ENCODE results near the gene TUBGCP2.
"Not testable (repeated sequence)": the region's sequence is repeated elsewhere in the genome, so short reads cannot be mapped to it uniquely, and the experiment has no call there.

TUBGCP2 gene

DNA sequence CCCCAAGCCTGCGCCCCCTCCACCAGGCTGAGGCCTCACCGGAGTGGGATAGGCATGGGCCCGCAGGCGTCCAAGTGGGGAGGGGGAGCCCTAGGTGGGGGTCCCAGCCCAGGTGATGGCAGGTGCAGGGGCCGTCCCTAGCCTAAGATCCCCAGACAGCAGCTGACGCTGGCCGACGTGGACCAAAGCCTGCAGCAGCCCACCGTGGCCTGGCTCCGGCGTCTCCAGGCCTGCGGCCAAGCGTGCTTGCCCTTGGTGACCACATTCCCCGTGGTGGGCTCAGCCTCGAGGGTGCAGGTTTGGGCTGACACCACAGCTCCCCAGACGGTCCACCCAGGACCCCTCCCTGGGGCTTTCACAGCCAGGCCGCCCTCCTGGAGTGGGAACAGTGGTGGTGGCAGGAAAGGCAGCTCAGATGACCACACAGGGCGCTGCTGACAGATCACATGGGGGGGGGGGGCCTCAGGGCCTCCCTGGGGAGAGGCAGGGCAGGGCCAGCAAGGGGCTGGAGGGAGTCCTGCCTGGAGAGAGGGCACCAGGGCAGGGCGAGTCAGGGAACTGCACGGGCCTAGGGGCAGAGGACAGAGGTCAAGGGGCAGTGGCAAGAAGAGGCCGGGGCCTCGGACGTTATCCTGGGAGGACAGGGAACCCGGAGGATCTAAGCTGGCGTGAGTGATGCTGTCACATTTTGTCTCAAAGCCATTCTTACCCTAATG lies 31.2 kb downstream of the TUBGCP2 start:
- no peak for DNase-seq

DNA sequence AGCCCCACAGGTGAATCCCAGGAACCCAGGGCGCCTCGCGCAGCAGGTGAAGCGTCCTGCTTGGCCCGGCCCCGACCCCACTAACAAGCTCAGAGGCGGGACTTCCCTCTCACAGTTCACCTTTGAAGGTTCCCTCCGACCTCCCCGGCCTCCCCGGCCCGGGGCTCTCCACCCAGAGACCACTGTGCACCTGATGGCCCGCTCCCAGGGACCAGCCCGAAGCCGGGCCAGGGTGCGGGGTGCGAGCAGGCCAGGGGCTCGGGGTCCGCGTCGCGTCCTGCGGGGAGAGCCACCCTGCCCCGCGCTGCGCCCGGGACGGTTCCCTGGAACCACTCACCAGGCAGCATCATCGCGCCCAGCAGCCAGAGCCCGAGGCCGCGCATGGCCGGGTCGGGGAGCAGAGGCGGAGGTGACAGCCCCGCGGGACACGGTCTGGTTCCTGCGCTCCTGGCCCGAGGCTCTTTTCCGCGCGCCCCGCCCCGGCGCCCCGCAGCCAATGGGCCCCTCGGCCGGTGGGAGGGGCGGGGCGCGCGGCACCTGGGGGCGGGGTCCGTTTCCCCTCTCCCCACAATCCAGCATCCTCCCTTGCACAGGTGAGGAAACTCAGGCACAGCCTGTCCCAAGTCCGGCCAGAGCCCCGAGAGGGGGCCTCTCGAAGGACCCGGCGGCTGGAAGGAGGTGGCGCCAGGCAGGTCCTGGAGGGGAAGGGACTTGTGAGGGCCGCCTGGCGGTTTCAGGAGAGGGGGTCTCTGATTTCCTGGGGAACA lies 32.1 kb downstream of the TUBGCP2 start, which contains the start of gene ADAM8:
Gene ADAM8, minus strand, starts transcription at position 434 of the 767 bp plus-strand sequence. Its CDS starts 51 bp downstream, at position 383.
- DNase-seq = no peak

DNA sequence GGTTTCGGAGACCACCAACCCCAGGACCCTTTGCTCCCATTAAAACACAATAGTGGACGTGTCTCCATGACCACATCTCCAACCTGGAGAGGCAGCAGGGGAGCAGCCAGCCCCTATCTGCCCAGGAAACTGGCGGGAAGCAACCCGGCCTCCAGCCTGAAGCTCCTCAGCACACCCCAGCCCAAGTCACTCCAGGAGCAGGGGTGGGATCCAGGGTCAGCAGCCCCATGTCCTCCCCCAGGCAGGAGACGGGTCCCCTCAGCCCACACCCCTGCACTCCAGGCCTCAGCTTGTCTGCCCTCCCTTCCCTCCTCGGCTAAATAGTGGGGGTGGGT lies 32.6 kb downstream of the TUBGCP2 start:
- DNase-seq = no peak

DNA sequence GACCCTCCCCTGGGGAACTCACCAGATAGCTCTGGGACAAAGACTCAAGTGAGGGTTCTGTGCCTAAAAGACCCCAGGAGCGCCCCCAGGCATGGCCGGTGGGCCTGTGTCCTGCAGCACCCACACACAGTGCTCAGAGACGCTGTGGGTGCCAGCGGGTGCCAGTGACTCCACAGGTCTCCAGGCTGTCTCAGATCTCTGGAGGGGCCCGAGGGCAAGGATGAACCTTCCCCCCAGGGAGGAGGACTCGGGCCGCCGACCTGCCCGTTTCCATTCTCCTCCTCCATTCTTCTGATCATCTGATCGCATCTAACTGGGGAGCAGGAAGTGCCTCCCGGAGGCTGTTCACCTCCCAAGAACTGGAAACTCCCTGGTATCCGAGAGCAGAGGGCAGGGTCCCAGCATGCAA lies 33.0 kb downstream of the TUBGCP2 start:
- no peak for DNase-seq

DNA sequence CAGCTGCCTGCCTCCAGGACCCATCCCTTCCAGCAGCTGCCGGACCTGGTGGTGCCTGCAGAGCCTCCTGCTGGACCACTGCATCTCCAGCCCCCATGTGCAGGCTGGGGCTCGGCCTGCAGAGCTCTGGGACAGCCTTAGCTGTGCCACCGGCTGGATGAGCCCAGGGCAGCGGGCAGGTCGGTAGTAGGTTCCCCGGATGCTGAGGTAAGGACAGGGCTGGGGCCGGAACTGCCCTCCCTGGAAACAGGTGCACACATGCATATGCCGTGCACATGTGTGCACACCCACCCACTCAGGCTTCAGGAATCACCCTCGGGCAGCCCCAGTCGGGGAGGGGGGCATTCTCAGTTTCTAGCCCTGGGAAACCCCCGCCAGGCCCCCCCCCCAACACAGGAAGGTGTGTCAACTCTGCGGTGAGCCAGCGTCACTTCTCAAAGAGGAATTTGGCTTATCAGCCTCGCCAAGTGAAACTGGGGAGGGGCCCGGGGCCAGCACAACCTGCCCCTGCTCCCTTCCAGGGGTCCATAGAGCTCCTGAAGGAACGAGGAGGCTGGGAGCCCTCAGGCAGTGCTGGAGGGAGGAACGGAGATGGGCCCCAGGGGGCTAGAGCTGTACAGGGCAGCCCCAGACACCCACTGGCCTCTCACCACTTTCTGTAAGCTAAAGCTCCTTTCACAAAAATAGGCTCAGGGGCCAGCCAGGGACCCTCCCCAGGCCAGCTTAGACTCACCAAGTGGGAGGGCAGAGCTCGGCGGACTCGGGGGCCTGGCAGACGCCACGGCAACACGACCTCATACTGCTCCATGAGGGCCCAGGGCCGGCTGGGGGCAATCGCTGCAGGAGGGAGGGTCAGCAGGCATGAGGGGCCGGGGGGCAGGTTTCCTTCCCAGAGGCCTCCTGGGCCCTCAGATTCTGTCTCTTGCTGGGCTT lies 33.7 kb downstream of the TUBGCP2 start:
- DNase-seq = no peak

DNA sequence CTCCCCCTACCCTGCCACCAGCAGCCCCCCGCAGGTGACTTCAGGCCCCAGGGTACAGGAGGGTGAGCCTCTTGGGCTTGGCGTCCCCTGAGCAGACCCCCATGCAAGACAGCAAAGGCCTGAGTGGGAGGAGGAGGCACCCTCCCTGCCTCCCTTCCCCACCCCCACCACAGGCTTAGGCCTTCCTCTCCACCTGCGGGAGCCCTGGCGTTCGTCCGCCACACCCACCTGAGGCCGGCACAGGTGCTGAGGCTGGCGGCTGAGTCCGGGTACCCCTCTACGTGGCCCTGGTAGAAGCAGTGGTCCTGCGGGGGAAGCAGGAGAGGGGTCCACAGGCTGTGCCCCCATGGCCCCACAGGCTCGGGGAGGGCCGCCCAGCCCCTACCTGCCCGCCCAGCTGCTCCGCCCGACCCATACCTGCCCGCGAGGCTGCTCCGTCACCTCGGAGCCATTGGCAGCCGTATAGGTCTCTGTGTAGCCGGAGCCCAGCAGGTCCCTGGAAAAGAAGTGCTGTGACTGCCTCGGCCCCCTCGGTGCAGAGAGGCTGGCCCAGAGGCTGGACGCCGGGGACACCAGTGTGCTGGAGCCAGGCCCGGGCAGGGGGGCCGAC lies 35.0 kb downstream of the TUBGCP2 start:
- no peak for DNase-seq

DNA sequence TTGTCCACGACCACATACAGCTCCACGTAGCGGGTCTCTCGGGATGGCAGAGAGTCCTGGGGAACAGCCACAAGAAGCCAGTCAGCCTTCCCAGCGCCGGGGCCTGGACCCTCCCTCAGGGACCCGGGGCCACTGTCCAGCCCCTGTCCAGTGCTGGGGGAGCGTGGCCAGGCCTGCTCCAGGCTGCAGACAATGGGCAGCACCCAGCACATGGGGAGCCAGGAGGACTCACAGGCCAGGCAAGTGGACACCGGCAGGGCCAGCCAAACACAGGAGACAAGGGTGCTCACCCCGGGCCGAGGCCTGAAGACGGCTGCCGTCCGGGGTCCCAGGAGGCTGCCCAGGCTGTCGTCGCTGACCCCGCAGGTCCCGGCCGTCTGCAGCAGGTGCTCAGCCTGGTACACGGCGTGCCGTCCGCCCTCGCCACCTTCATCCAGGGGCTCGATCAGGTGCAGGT lies 35.7 kb downstream of the TUBGCP2 start:
- no peak for DNase-seq

DNA sequence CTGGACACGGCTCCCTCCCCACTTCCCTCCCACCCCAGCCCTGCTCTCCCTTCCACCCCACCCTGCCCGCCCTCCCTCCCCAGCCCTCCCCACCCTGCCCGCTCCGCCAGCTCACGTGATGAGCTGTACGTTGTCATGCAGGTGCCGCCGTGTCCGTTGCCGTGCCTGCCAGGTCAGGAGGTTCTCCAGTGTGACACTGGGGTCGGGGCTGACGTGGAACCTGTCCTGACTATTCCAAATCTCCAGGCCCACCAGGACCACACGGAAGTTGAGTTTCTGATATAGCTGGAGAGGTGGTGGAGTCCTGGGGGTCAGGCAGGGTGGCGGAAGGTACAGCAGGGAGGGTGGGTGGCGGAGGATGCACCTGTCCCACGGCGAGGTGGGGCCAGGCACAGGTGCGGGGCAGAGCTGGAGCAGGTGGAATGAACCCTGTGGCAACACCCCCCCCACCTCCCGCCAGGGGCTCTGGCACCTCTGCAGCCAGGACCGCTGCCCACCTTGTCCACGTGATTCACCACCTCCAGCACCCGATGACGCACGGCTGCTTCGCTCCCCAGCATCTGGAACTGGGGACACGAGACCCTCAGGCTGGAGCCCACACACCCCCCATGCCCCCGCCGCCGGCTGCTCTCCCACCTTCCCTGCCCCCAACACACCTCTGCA lies 36.2 kb downstream of the TUBGCP2 start:
- DNase-seq = no peak

DNA sequence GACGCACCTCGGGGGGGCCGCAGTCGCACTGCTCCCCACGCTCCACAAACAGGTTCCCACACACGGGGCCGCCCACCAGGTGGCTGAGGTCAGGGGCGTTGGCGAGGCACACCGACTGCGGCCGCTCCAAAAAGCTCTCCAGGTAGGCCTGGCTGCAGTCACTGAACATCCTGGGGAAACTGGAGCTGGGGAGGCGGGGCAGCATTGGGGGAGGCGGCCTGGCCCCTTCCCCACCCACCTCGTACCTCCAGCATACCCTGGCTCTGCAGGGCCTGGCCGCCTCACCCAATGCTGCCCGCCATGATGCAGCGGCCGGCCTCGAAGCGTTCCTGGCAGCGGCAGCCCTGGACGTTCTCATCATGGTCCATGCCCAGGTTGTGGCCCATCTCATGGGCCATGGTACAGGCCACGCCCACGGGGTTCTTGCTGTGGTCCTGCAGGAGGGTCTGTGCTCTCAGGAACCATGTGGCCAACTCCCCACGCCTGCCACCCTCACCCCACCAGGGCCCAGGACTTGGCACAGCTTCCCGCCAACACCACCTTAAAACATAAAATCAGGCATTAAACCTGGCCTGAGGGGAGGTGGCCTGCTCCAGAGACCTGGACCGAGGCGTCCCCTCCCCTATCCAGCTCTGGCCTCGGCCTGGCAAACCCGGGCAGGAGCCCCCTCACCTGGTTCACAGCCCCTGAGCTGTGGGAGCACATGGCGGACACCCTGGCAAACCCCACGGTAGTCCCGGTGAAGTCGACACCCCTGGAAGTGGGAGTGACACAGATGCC lies 37.0 kb downstream of the TUBGCP2 start:
- DNase-seq = no peak

DNA sequence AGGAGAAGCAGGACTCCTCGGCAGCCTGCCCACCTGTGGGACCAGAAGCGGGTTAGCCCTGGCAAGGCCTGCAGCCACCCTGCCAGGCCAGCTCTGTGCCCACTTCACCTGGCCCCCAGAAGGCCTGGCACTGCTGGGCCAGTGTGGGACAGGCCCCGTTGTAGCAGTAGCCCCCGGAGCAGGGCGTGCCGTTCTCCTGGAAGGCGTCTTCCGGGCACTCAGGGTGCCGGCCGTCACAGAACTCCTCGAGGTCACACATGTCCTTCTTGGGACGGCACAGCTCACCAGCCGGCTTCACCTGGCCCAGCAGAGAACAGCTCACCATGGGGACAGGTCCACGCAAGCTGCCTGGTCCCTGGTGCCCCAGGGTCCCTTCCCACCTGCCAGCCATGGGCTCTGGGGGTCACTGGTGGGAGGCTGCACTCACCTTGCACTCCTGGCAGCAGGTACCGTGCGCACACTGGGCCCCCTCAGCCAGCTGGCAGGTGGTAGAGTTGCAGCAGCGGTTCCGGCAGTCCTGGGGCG lies 37.8 kb downstream of the TUBGCP2 start:
- no peak for DNase-seq

DNA sequence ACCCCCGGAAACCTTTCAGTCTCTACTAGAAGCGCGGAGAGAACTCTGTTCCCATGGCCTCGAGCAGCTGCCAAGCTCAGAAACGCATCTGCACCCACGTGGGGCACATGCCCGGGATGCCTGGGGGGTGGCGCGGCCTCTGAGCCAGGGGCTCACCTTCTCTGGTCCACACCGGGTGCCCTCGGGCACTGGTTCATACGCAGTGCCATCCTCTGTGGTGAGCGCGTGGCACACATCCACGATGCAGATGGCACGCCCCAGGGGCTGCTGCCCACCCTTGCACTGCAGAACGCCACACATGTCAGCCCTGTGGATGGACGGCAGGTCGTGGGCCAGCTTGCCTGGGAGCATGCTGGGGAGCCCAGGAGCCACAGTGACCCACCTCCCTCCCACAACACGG lies 38.5 kb downstream of the TUBGCP2 start:
- no peak for DNase-seq

DNA sequence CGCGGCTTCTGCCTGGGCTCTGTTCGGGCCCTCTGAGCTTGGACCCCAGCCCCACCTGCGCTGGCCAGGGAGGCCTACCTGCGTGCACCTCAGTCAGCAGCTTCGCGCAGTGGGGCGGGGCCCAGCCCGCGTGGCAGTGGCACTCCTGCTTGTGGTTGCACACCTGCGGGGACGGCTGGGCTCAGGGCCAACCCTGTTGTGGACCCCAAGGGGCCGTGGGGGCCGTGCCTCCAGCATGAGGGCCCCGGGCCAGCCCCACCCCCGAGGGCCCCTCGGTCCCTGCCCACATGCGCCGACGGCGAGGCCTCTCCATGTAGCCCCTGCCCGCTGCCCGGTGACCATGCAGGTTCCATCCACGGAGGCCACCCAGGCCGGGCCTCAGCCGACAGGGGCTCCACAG lies 39.3 kb downstream of the TUBGCP2 start:
- DNase-seq = no peak

DNA sequence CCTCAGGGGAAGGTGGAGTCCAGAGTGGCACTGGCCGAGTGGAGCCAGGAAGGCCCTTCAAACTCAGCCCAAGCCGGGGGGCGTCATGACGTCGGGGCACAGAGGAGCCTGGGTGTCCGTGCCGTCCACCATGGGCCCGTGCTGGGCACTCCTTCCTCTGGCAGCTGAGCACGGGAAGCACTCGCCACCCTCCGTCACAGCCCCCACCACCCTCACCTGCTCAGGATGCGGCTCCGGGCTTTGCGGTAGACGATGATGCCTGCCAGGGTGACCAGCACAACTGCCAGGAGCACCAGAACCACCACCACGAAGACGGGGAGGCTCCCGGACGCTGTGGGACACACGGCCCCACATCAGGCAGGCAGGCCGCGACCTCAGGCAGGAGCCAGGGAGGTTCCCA lies 40.1 kb downstream of the TUBGCP2 start:
- no peak for DNase-seq

DNA sequence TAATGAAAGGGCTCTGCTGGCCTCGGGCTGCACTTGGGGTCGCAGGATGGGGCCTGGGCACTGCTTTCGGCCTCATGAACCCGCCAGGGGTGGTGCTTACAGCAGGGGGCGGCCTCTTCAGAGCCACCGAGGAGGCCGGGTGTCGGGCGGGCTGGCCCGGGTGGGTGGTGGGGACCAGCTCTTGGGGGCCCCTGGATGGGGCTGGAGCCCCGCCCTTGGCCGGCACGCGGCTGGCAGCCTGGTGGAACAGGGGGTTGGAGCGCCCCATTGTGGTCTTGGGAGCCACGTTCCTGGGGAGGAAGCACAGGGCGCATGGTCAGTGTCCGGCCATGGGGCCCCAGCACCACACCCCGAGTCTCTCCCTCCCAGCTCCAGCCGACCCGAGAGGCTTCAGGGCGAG lies 40.8 kb downstream of the TUBGCP2 start:
- DNase-seq = no peak

DNA sequence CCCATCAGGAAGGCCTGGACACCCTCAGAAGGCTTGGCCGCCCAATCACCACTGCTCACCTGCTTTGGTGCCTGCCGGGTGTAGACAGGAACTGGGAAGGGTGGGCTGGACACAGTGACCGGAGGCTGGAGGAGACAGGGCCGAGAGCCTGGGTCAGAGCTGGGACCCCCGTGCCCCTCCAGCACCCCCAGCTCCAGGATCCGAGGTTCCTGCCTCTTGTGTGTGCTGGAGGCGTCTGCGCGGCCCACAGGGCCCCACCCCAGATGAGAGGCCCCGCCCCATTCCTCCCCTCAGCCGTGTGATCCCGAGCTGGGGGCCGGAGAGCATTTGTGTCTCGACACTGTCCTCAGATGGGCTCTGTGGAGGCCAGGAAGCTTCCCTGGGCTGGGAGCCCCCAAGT lies 41.4 kb downstream of the TUBGCP2 start:
- DNase-seq = no peak

DNA sequence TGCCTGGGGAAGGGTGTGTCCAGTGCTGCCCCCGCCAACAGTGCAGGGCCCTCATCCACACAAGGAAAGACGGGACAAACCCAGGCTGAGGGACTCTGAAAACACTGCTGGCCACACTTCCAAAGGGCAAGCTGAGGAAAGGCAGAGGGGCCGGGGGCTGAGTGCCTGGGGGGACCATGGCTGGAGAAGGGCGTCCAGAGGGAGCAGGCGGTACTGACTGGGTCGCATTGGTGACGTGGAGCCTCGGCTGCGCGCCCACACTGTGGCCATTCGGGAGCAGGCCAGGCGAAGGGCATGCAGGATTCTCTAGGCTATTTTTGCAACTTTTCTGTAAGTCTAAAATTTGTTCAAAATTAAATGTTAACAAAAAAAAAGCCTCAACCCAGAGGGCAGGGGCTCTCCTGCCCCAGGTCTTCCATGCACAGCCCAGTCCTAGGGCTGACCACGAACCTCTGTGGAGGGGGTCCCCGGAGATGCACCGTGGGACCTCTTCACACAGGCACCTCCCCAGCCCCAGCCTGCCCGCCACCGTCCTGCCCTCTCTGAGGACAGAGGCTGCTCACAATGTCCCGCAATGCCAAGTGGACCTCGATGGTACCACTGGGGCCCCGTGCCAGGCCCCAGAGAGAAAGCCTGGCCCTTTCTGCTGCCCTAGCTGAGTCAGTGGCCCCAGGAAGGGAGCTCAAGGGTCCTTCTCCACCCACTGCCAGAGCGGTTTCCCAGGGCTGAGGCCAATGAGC lies 42.4 kb downstream of the TUBGCP2 start:
- DNase-seq = no peak

DNA sequence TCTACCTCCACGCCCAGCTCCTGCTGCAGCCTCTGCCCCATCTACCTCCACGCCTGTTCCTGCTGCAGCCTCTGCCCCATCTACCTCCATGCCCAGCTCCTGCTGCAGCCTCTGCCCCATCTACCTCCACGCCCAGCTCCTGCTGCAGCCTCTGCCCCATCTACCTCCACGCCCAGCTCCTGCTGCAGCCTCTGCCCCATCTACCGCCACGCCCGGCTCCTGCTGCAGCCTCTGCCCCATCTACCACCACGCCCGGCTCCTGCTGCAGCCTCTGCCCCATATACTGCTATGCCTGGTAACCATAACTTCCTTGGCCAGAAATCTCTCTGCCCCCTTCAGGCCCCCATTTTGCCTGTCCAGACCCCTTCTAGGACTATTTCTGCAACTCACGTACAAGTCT lies 43.6 kb downstream of the TUBGCP2 start:
- not testable (repeated sequence) for DNase-seq

DNA sequence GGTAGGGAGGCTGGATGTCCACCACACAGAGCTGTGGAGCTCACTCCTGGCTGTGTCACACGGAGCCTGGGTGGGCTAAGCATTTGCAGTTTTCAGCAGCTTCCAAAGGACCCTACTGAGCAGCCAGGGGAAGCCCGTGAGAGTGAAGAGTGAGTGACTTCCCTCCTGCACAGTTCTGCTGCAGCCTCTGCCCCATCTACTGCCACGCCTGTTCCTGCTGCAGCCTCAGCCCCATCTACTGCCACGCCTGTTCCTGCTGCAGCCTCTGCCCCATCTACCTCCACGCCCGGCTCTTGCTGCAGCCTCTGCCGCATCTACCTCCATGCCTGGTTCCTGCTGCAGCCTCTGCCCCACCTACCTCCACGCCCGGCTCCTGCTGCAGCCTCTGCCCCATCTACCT lies 44.2 kb downstream of the TUBGCP2 start:
- no peak for DNase-seq

DNA sequence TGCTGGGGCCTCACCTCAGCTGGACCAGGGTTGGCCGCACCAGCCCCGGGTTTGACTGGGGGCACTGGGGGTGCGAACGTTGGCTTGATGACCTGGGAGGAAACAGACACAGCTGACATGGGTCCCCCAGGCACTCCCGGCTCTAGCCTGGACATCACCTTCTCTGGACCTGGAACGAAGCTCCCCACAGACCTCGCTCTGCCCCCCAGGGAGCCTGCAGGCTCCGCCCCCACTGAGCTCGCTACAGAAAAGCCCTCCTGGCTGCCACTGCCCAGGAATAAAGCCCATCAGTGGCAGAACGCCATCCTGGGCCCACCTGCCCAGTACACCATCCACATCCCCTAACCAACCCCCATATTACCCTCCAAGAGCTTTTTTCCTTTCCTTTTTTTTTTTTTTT lies 45.0 kb downstream of the TUBGCP2 start:
- no peak for DNase-seq

DNA sequence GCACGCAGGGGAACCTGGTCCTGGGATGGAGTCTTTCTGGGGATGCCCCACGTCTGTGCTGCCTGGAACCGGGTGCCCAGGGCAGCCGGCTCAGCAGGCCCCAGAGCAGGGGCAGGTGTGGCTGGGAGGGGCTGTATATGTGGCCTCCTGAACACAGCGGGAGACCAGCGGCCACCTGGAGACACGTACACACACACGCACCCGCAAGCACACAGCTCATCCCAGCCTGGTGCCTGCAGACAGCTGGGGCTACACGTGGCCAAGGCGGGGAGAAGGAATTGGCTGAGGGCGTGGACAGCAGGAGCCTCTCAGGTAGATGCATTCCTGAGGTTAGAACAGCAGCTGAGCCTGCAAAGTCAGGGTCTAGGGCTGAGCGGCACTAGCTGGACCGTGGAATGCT lies 46.0 kb downstream of the TUBGCP2 start:
- DNase-seq = no peak

All from NCI-H526 treated with DMSO at 0.1 percent for 48 hours (cell line).